ENCODE measurements around the gene CKAP2L. TPM values are rescaled to one million over a fixed set of nuclear protein-coding genes. Genes with fewer than 3 reads are reported as not detected.

The CKAP2L gene
- total and polyA plus RNA-seq, 9 of the 15 experiments (the other 6 are each of a cell fraction or from before 2014, with no cell fraction given): 10.4 to 21.9 (median 14.2) TPM

DNA sequence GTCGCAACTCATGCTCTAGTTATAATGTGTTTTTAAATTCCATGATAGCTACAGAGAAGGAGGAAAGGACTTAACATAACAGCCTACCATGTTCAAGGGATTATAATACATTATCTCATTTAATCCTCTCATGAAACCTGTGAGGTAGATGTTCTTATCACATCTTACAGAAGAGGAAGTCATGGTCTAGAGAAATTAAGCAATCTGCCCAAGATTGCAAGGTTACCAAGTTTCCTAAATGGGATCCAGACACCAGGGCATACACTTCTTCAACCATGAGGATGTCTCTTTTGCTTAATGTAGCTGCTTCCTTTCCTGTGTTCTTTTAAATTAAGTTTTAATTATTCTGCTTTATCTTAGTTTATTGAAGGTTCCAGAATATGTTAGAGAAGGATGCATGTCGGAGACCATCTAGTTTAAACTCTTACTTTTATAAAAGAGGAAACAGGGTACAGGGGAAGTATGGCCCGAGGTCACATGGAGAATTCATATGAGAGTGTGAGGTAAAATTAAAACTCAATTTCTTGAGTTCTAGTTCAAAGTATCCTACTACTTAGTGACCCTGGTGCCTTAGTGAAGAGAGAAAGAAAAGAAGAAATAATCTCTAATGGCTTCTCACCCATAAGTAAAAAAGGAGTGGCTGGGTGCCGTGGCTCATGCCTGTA is 23.5 kb upstream of the CKAP2L start (continued):
- TF ChIP-seq SPI1 (IDR thresholded peaks at IDR 0.05; ENCODE audit: borderline replicate concordance, low read depth, low read length): peak; percentile 86
- no peak for TF ChIP-seq XRCC4 (IDR thresholded peaks at IDR 0.05; ENCODE audit: extremely low read depth, insufficient read depth, insufficient read length)
- TF ChIP-seq HIVEP1 (CRISPR knock-in tag; IDR thresholded peaks at IDR 0.05): no peak
- no peak for TF ChIP-seq GATAD2A (IDR thresholded peaks at IDR 0.05)
- TF ChIP-seq CEBPG (CRISPR knock-in tag; IDR thresholded peaks at IDR 0.05): peak; percentile 44; the same call in 1 of the 2 replicates
- peak; percentile 84 to 93 for TF ChIP-seq CEBPG (tag; conservative IDR thresholded peaks at IDR 0.05 in 1 of 2, IDR thresholded peaks at IDR 0.05 in 1 of 2)
- TF ChIP-seq FOXJ3 (CRISPR knock-in tag; IDR thresholded peaks at IDR 0.05): no peak
- 0 out of 2 replicates have a peak, but pooled peaks have one; percentile 35 for TF ChIP-seq KLF16 (IDR thresholded peaks at IDR 0.05)

- H3K79me2 ChIP-seq (ENCODE audit: control insufficient read depth, insufficient read depth, low read length): no peaks in the 10 kb centered on the region
- intact Hi-C loops (cut with micrococcal nuclease): no loop called here
- H3K9me3 ChIP-seq (replicated peaks; ENCODE audit: control insufficient read depth, insufficient read depth, low read depth, low read length): no peaks in the 10 kb centered on the region
- H3K9me1 ChIP-seq (ENCODE audit: control insufficient read depth, insufficient read depth, low read length): no peaks in the 10 kb centered on the region
- WGBS (ENCODE audit: insufficient coverage, low coverage, missing lambda C conversion rate): 56% methylated on average over 3 of the region's 3 CpGs
- peaks cover 0 to 35% of the 10 kb centered on the region in 2 experiments; a peak in 4 of 5 replicates for H3K4me1 ChIP-seq (replicated peaks in 1 of 2; ENCODE audit: control insufficient read depth in 2 of 2, insufficient read depth in 2 of 2, low read length in 2 of 2)
- H3K4me3 ChIP-seq: no peak overlapping the region
- ATAC-seq (no peak), FAIRE-seq (no peak), DNase-seq (ENCODE audit: extremely low read depth in 1 of 4, low spot score in 3 of 4) (no peak)
- no TSS peak for BruUV-seq (replicated peaks)
- POLR2A ChIA-PET: interaction anchor here (1.0 kb wide), 2 partner anchors 9 to 142 kb away, joined by 3 read pairs; partner anchors contain the start of gene SLC20A1
- TF ChIP-seq MEF2A (IDR thresholded peaks at IDR 0.05; ENCODE audit: control insufficient read depth, low read depth, low read length) (no peak), DMBX1 (CRISPR knock-in tag; IDR thresholded peaks at IDR 0.05; ENCODE audit: borderline replicate concordance) (no peak), ZNF134 (CRISPR knock-in tag; conservative IDR thresholded peaks at IDR 0.05) (no peak), BRD9 (IDR thresholded peaks at IDR 0.05; ENCODE audit: low read depth, partially characterized antibody) (no peak)
- H3K36me3 ChIP-seq (ENCODE audit: control insufficient read depth, insufficient read depth, low read length): no peaks in the 10 kb centered on the region
- in situ Hi-C loops (cut with MboI): no loop called here
- H3K27me3 ChIP-seq (ENCODE audit: control insufficient read depth in 2 of 2, insufficient read depth in 2 of 2, low read length in 2 of 2): no peaks in the 10 kb centered on the region
- CTCF ChIA-PET (ENCODE audit: low intra/inter-chr PET ratio): no interaction called here
- no peak overlapping the region for H2AFZ ChIP-seq (ENCODE audit: low read depth, low read length)
- no peak overlapping the region for H3K4me2 ChIP-seq (ENCODE audit: insufficient read depth, low read length)
- H3K27ac ChIP-seq (ENCODE audit: extremely low read depth, low read depth, low read length): no peak overlapping the region
- no peaks in the 10 kb centered on the region for H4K20me1 ChIP-seq (replicated peaks; ENCODE audit: control insufficient read depth, insufficient read depth, low read length)
- H3K9ac ChIP-seq (ENCODE audit: insufficient read depth in 1 of 2, low read depth in 2 of 2, low read length in 2 of 2): no peak overlapping the region
These were observed 22.9 kb upstream of the CKAP2L start for GRCh38 chr2:112787294-112787693.
